ENCODE data around the gene SSPN.

DNA sequence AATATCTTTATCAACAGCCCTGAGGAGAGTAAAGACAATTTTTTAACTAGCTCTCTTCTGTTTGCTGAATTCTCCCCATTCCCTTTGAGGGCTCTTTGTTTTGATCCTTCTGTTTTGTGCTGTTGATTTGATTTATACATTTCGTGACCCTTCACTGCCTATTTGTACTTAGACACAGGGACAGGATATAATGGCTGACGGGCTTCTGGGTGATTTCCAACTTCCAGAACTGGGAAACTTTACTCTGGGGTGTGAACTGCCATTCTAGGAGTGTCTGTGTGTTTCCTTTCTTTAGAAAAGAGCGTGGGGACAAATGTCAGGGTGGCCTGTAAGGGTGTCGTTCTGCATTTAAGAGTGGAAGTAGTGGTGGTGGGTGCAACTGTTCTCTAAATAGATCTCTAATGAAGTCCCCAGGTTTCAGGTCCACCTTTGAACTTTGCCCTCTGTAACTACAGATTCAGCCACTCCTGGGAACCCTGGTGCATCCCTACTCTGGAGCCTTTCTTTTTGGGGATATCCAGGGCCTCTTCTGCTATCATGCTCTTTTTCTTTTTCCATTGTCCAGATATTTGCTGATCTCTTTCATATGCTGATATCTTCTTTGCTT is 22.3 kb upstream of the SSPN start:
- TF ChIP-seq CTCF (conservative IDR thresholded peaks at IDR 0.05) (no peak), EZH2 (IDR thresholded peaks at IDR 0.05; ENCODE audit: low read depth) (no peak)

Measured in PC-9 (cell line).